GM19193 (cell line): ENCODE data around the gene UCHL5.

Experiments used
- POLR2A ChIP-seq: IDR thresholded peaks from 4 replicates; pipeline ENCODE4 v1.6.1; 2011; ENCODE audit not compliant: insufficient read depth, insufficient read length; ENCODE audit errors: extremely low read depth

Gene UCHL5

GRCh38 chr1:192993426-192994085 is 65.6 kb downstream of the UCHL5 start:
- no peak for TF ChIP-seq POLR2A

DNA sequence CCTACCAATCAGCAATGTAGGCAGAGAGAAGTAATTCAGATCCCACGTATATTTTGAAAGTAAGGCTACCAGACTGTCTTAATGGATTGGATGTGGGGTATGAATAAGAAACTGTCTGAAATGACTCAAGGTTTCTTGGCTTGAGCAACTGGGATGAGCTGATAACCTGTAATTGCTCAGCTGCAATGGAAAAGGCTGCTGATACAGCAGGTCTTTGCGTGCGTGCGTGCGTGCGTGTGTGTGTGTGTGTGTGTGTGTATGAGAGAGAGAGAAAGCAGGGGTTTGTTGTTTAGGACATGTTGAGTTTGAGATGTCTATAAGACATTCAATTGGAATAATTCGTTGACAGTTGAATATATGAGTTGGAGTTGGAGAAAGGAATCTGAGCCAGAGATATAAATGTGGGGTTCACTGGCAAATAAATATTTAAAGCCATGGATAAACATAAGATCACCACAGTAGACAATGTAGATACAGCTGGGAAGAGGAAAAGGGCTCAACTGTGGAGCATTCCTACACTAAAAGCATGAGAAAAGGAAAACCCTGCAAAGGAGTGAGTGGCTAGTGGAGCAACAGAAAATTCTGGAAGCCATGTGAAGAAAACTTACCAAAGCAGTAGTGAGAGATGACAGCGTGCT is 72.9 kb downstream of the UCHL5 start:
- no peak for TF ChIP-seq POLR2A

- TF ChIP-seq POLR2A: no peak
Measured at GRCh38 chr1:192984080-192984479, 75.1 kb downstream of the UCHL5 start.

DNA sequence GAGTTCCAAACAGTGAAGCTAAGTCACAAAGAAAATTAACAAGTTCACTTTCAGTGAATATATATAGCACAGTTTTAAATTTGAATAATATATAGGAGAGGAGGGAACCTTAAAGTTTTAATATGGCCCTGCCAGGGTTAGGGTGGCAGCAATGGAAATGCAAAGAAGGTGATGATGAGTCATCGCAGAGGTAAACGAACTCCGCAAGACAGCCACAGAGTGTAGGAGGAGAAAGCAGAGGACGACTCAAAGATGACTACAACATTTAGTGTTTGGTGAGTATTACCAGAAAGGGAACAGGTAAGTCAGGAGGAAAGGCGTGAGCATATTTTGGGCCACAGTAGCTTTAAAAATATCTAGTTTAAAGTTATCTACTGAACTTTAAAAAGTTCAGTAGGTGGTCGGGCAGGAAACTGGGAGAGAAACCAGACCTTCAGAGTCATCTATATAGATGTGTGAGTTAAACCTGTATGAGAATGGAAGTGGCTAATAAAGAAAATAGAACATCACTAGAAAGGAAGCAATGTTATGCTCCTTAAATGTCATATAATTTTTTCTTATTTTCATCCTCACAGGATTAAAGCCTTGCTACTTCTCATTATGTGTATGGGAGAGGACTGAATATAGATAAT is 75.7 kb downstream of the UCHL5 start:
- no peak for TF ChIP-seq POLR2A

DNA sequence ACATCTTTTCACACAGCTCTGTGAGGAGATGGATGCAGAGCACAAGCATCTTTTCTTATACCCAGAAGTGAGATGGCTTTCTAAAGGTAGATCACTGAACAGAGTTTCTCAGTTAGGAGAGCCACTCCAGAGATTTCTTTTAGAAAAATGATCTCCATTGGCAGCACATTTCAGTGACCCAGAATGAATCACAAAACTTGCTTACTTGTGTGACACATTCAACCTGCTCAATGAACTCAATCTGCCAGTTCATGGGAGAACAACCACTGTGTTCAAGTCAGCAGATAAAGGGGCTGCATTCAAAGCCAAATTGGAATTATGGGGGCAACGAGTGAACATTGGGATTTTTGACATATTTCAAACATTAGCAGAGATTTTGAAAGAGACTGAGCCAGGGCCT is 78.3 kb downstream of the UCHL5 start:
- TF ChIP-seq POLR2A: no peak

GRCh38 chr1:192979542-192979941 is 79.6 kb downstream of the UCHL5 start:
- no peak for TF ChIP-seq POLR2A

DNA sequence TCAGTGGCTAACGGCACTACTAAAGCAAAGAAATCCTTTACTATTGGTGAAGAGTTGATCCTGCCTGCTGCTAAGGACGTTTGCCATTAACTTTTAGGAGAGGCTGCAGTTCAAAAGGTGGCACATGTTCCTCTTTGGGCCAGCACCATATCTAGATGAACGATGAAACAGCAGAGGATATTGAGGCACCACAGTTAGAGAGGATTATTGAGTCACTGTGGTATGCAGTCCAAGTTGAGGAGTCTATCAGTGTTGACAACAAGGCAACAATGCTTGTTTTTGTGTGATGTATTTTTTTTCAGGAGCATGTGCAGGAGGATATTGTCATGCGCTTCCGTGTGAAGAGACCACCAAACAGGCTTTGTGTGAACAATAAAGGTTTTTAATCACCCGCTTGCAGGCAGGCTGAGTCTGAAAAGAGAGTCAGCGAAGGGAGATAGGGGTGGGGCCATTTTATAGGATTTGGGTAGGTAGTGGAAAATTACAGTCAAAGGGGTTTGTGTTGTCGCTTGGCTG is 80.9 kb downstream of the UCHL5 start:
- no peak for TF ChIP-seq POLR2A

GRCh38 chr1:192977089-192977706 is 82.0 kb downstream of the UCHL5 start:
- no peak for TF ChIP-seq POLR2A

DNA sequence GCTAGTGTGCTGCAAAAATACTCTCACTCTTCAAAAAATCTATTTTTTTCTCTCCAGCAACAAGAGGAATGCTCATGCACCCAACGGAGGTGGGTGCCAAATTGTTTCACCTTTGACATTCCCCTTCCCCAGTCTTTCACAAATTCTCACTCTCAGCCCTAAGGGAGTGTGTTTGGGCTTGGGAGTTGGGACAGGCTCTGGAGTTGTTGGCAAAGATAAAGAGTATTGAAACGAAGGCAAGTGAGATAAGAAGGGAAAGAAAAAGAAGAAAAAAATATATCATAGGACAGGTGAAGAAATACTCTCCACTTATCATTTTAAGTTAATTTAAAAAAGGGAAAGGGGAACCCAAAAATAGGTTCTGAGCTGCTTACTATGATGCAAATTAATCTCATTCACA is 82.6 kb downstream of the UCHL5 start:
- no peak for TF ChIP-seq POLR2A

- no peak for TF ChIP-seq POLR2A
Measured at GRCh38 chr1:192974701-192975100, 84.5 kb downstream of the UCHL5 start.

GRCh38 chr1:192973988-192974387 is 85.2 kb downstream of the UCHL5 start:
- no peak for TF ChIP-seq POLR2A

- TF ChIP-seq POLR2A: no peak
Measured at GRCh38 chr1:192973202-192973601, 86.0 kb downstream of the UCHL5 start.

DNA sequence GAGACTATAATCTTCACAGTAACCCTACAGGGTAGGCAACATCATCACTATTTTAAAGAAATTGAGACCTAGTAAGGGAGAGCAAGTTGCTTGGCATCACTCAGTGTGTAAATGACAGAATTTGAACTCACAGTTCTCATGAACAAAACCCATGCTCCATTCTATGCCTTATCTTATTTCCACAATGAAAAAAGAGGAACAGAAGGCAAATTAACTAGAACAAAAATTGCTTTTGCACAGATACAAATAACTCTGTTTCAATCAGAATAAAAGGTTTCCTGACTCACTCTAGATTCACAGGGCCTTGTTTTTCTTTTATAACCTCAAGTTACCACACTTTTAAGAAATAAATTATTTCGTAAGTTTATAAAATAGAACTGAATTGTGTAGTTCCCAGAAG is 90.1 kb downstream of the UCHL5 start:
- TF ChIP-seq POLR2A: no peak

GRCh38 chr1:192968323-192968722 is 90.8 kb downstream of the UCHL5 start:
- no peak for TF ChIP-seq POLR2A

DNA sequence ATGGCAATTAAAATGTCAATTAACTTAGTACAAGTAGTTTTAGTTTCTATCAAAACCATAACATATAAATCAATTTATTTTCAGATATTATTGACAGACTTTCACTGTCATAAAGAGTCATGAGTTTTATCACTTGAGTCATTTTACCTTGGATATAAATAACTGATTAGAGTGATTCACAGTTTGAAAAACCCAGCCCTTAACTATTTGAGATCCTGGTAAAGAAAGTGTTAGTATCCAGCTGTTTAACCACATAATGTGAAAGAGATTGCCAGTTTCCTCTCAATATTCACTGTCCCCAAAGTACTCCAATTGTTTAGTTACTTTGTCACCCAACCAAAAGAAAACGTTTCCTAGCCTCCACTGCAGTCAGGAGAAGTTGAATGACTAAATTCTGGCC is 91.3 kb downstream of the UCHL5 start:
- no peak for TF ChIP-seq POLR2A
